SJCRH30 (cell line): Measurements from ENCODE around the gene RNF217. TPM values are rescaled to one million over a fixed set of nuclear protein-coding genes. Genes with fewer than 3 reads are reported as not detected.
"Not testable (repeated sequence)": the region's sequence is repeated elsewhere in the genome, so short reads cannot be mapped to it uniquely, and the experiment has no call there.

Source experiments
- DNase-seq, 2 experiments: peaks; one replicate each; pipeline ENCODE4 v3.0.0-alpha.2; 2015 to 2020
- H3K27ac ChIP-seq: fragments of 250-450 bp; sonication (Bioruptor Pico); 2 replicates; pipeline ENCODE4 v1.5.1; 2020; ENCODE audit warnings: mild to moderate bottlenecking, moderate library complexity
- H3K27me3 ChIP-seq: fragments of 250-450 bp; sonication (Bioruptor Pico); 2 replicates; pipeline ENCODE4 v1.5.1; 2020; ENCODE audit warnings: mild to moderate bottlenecking, moderate library complexity
- H3K36me3 ChIP-seq: fragments of 250-450 bp; sonication (Bioruptor Pico); 2 replicates; pipeline ENCODE4 v1.5.1; 2020; ENCODE audit warnings: mild to moderate bottlenecking, moderate library complexity
- H3K4me1 ChIP-seq: fragments of 250-450 bp; sonication (Bioruptor Pico); 2 replicates; pipeline ENCODE4 v1.5.1; 2020; ENCODE audit warnings: mild to moderate bottlenecking, moderate library complexity
- H3K4me3 ChIP-seq: fragments of 250-450 bp; sonication (Bioruptor Pico); 2 replicates; pipeline ENCODE4 v1.5.1; 2020; ENCODE audit warnings: mild to moderate bottlenecking, moderate library complexity
- H3K9me3 ChIP-seq: fragments of 250-450 bp; sonication (Bioruptor Pico); replicated peaks from 2 replicates; pipeline ENCODE4 v1.5.1; 2020; ENCODE audit warnings: mild to moderate bottlenecking, moderate library complexity
- total RNA-seq: library from RNA; depleted of rRNA; stranded (reverse); fragments of >200 nt; shearing (Covaris generic); gene quantifications from 2 replicates; pipeline ENCODE4 v1.2.3, GENCODE V29; 2014

The RNF217 gene
- total RNA-seq, 1 experiment from 2014 or later = 16.0 TPM

DNA sequence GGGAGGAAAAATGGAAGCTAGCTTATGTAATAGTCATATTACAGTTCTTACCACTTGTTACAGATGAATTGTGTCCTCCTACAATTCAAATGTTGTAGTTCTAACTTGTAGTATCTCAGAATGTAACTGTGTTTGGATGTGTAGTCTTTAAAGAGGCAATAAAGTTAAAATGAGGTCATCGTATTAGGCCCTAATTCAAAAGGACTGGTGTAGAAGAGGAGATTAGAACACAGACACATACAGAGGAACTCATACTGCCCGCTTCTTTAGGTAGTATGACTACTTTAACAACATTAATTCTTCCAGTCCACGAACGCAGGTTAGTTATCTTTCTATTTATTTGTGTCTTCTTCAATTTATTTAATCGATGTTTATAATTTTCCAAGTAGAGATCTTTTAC lies 144.8 kb downstream of the RNF217 start:
- Histone ChIP-seq H3K27me3 (no peaks in the 10 kb centered on the region), H3K4me3 (no peak overlapping the region), H3K9me3 (peaks cover 18% of the 10 kb centered on the region; the same call in 1 of the 2 replicates), H3K4me1 (peaks cover 10% of the 10 kb centered on the region), H3K36me3 (no peaks in the 10 kb centered on the region), H3K27ac (no peak overlapping the region)
- DNase-seq = no peak

DNA sequence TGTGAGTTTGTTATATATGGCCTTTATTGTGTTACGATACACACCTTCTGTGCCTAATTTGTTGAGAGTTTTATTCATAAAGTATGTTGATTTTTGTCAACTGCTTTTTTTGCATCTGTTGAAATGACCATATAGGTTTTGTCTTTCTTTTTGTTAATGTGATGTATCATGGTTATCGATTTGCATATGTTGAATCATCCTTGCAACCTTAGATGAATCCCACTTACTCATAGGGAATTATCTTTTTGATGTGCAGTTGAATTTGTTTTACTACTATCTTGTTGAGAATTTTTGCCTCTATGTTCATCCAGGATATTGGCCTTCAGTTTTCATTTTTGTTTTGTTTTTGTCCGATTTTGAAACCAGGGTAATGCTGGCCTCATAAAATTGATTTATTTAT lies 145.7 kb downstream of the RNF217 start:
- no peaks in the 10 kb centered on the region for H3K36me3 ChIP-seq

DNA sequence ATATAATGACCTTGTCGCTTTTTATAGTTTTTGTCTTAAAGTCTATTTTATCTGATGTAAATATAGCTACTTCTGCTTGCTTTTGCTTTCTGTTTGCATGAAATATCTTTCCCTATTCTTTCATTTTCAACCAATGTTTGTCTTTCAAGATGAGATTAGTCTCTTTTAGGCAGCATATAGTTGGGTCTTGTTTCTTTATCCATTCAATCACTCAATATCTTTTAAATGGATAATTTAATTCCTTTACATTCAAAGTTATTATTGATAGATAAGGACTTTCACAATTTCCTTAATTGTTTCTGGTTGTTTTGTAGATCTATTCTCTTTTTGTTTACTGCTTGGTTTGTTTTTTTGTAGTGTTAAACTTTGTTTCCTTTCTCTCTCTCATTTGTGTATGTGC lies 147.8 kb downstream of the RNF217 start:
- Histone ChIP-seq H3K27ac (no peak overlapping the region), H3K27me3 (no peaks in the 10 kb centered on the region), H3K9me3 (peaks cover 20% of the 10 kb centered on the region; the same call in 1 of the 2 replicates), H3K4me1 (no peaks in the 10 kb centered on the region), H3K36me3 (no peaks in the 10 kb centered on the region), H3K4me3 (no peak overlapping the region)
- DNase-seq = no peak

More for the DNA sequence above, 145.7 kb downstream of the RNF217 start:
- Histone ChIP-seq H3K4me1 (peaks cover 10% of the 10 kb centered on the region), H3K27me3 (no peaks in the 10 kb centered on the region), H3K4me3 (no peak overlapping the region), H3K27ac (no peak overlapping the region), H3K9me3 (peaks cover 20% of the 10 kb centered on the region; the same call in 1 of the 2 replicates)
- no peak for DNase-seq

DNA sequence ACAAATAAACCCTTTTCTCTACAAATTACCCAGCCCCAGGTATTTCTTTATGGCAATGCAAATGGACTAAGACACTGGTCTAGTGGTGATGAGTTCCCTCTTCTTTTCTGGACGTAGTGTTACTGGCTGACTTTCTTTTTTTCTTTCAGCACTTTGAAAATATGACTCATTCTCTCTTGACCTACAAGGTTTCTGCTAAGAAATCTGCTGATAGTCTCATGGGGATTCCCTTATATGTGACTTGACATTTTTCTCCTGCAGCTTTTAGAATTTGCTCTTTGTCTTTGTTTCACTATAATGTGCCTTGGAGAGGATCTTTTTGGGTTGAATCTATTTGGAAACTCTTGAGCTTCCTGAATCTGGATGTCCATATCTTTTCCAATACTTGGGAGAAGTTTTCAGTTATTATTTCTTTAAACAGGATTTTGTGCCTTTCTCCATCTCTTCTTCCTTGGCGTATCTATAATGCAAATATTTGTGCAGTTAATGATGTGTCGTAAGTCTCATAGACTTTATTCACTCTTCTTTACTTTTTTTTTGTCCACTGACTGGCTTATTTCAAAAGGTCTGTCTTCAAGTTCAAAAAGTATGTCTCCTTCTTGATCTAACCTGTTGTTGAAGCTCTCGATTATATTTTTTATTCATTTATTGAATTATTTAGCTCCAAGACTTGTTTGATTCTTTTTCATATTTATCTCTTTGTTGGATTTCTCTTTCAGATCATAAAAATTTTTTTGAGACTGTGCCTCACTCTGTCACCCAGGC lies 149.2 kb downstream of the RNF217 start:
- no peak for DNase-seq
- Histone ChIP-seq H3K4me3 (no peak overlapping the region), H3K36me3 (no peaks in the 10 kb centered on the region), H3K27ac (no peak overlapping the region), H3K9me3 (peaks cover 20% of the 10 kb centered on the region; the same call in 1 of the 2 replicates), H3K27me3 (no peaks in the 10 kb centered on the region), H3K4me1 (no peaks in the 10 kb centered on the region)

DNA sequence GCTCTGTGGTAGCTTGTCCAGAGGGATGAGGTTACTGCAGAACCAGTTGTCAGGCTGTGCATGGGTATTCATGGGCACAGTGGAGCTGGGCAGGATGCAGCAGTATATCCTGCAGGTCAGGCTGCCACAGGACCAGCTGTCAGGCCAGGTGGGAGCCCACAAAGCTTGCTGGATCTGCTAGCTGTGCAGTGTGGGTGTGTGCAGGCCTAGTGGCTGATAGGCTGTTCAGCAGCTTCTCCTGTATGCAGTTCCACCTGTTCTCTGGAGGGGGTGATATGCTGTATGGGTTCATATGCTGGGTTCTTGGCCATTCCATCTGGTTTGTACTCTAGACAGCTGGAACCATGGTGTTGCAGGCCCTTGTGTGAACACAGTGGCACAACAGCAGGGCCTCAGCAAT lies 150.7 kb downstream of the RNF217 start:
- DNase-seq = no peak
- Histone ChIP-seq H3K4me3 (no peak overlapping the region), H3K27me3 (no peaks in the 10 kb centered on the region), H3K27ac (no peak overlapping the region), H3K9me3 (peaks cover 20% of the 10 kb centered on the region; the same call in 1 of the 2 replicates), H3K36me3 (no peaks in the 10 kb centered on the region), H3K4me1 (no peaks in the 10 kb centered on the region)

DNA sequence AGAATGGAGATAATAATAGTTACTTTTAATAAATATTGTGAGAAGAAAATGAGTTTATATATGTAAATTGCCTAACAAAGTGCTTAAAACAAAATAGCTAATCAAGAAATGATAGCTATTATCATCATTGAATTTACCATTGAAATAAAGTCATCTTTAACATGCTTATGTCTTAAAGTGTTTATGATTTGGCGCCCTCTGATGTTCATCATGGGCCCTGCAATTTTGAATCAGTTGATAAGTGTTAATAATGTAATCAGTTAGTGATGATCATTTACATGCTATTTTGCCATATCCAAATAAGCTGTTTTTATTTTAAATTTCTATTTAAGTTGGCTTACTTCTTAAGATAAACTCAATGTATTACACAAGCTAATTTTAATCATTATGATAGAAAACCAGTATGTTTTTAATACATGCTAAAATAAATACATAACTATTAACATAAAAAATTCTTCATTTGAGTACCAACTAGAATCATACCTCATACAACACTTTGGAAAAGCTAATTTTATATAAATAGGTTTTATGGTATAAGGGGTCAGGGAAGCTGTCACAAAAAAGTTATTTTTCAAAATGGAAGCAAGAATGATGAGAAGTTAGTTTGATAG lies 152.1 kb downstream of the RNF217 start:
- DNase-seq = peak; percentile 25 to 69
- H3K27ac ChIP-seq = no peak overlapping the region

DNA sequence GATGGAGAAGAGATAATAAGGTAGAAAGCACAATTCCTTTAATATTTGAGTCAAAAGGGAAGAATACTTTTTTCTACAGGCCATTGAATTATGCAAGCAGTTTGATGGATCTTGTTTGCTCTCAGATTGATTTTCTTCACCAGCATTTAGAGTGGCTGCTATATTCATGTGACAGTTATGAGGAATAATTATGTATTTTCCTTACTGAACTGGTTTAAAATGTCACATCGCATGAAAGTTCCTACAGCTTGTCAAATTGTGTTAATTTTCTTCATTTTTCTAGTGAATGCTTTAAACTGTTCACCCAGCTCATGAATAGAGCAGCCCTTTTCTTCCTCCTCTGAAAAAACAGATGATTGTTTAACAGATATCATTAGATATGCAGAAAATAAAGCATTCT lies 153.9 kb downstream of the RNF217 start:
- Histone ChIP-seq H3K4me1 (no peaks in the 10 kb centered on the region), H3K9me3 (peaks cover 6% of the 10 kb centered on the region; the same call in 1 of the 2 replicates), H3K4me3 (no peak overlapping the region), H3K27ac (no peak overlapping the region), H3K27me3 (no peaks in the 10 kb centered on the region), H3K36me3 (no peaks in the 10 kb centered on the region)
- no peak for DNase-seq

More for the DNA sequence above, 152.1 kb downstream of the RNF217 start:
- H3K36me3 ChIP-seq = no peaks in the 10 kb centered on the region
- no peak overlapping the region for H3K4me3 ChIP-seq
- H3K4me1 ChIP-seq = no peaks in the 10 kb centered on the region
- peaks cover 18% of the 10 kb centered on the region; the same call in 1 of the 2 replicates for H3K9me3 ChIP-seq
- no peaks in the 10 kb centered on the region for H3K27me3 ChIP-seq

DNA sequence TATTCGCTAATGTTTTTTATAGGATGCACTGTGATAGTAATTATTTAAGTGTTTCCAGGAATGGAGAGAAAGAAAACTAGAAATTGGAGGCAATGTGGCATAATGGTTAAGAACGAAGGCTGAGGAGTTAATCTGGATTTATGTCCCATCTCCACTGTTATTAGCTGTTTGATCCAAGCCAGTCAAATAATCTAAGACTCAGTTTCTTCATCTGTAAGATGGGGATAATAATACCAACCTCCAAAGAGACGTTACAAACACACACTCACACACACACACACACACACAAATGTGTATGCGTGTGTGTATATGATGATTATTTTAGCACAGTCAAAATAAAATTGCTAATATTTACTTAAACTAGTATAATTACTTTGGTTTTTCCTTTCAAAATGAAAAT lies 154.5 kb downstream of the RNF217 start:
- H3K9me3 ChIP-seq = 0 out of 2 replicates have a peak, but pooled peaks cover 2% of the 10 kb centered on the region
- DNase-seq = no peak
- no peaks in the 10 kb centered on the region for H3K36me3 ChIP-seq
- H3K27ac ChIP-seq = no peak overlapping the region
- H3K4me3 ChIP-seq = no peak overlapping the region
- no peaks in the 10 kb centered on the region for H3K4me1 ChIP-seq
- no peaks in the 10 kb centered on the region for H3K27me3 ChIP-seq

DNA sequence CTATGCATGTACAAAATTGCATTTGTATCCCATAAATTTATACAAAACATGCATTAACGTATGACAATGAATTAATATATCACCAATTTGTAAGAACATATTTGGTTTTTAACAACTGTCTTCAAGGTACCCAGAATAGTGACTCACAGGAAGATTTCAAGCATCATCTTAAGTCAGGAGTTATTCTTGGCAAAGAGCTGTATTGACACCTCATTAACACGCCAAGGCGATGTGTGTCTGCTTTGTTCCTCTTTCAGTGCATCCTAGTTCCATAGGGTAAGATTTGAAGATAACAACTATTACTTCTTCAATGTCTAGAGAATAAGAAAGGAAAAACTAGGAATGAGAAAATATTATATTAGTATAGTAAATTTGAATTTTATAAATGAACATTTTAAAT lies 155.6 kb downstream of the RNF217 start:
- no peak for DNase-seq
- Histone ChIP-seq H3K4me1 (no peaks in the 10 kb centered on the region), H3K27me3 (no peaks in the 10 kb centered on the region)

DNA sequence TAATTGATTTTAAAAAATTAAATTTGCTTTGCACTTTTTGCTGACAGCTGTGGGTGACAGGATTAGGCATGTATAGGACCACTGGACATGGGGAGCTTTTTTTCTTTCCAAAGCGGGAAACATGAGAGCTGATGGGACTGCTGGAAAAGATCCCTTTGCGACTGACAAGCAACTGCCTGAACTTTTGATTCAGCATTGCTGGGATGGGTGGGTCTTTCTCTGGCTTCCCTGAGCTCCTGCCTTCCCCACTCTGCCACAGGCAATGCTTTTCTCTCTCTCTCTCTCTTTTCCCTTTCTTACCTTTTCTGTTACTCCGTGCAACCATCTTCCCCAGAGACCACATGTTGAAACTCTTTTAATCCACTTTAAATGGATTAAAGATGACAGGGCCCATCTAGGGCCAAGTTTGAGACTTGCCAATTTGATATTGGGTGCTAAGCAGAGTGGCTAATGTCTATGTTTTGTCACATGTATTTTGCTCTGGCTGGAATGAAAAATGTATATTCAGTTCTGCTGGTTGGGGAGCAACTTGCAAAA lies 157.9 kb downstream of the RNF217 start:
- no peak overlapping the region for H3K27ac ChIP-seq
- H3K27me3 ChIP-seq = no peaks in the 10 kb centered on the region
- no peaks in the 10 kb centered on the region for H3K9me3 ChIP-seq
- no peaks in the 10 kb centered on the region for H3K36me3 ChIP-seq
- no peak for DNase-seq
- no peak overlapping the region for H3K4me3 ChIP-seq
- H3K4me1 ChIP-seq = no peaks in the 10 kb centered on the region

More for the DNA sequence above, 155.6 kb downstream of the RNF217 start:
- no peak overlapping the region for H3K27ac ChIP-seq
- H3K9me3 ChIP-seq = no peaks in the 10 kb centered on the region
- H3K4me3 ChIP-seq = no peak overlapping the region
- no peaks in the 10 kb centered on the region for H3K36me3 ChIP-seq

DNA sequence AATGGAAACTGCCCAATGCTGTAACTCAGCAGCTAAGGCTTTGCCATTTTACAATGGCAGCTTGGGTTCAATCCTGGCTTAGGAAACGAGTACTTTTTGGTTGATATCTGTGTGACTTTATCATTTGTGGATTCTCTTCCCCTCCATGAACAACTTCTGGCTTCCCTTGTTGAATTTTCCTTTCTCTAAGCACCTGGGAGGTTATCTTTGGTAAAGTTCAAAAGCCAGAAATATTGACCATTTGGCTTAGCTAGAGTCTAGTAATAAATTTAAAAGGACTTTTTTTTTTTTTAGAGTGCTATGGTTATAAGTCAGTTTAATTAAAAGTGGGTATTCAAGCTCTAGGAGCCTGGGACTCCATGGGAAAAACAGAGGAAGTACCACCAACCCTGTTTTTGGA lies 159.7 kb downstream of the RNF217 start:
- no peak for DNase-seq
- H3K4me1 ChIP-seq = no peaks in the 10 kb centered on the region
- no peaks in the 10 kb centered on the region for H3K27me3 ChIP-seq
- no peaks in the 10 kb centered on the region for H3K9me3 ChIP-seq
- H3K36me3 ChIP-seq = no peaks in the 10 kb centered on the region
- H3K4me3 ChIP-seq = no peak overlapping the region
- H3K27ac ChIP-seq = no peak overlapping the region

DNA sequence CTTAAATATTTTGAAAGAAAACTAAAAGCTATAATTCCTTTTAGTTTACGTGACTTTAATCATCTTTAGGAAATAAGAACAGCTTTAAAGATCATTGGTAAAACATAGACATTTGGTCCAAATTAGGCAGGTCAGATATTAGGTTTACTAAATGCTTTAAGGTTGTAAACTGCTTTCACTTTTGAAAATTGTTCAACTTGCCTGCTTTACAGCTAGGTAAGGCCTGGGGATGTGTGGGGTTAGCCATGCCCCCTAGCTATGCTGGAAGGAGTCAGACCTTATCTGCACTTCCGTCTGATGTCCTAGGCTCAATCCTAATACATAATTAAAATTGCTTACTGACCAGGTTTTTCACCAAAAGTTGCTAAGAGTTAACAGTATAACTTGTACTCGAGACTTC lies 160.8 kb downstream of the RNF217 start:
- no peak for DNase-seq
- Histone ChIP-seq H3K9me3 (no peaks in the 10 kb centered on the region), H3K27ac (no peak overlapping the region), H3K4me3 (no peak overlapping the region), H3K4me1 (no peaks in the 10 kb centered on the region), H3K27me3 (no peaks in the 10 kb centered on the region), H3K36me3 (no peaks in the 10 kb centered on the region)

DNA sequence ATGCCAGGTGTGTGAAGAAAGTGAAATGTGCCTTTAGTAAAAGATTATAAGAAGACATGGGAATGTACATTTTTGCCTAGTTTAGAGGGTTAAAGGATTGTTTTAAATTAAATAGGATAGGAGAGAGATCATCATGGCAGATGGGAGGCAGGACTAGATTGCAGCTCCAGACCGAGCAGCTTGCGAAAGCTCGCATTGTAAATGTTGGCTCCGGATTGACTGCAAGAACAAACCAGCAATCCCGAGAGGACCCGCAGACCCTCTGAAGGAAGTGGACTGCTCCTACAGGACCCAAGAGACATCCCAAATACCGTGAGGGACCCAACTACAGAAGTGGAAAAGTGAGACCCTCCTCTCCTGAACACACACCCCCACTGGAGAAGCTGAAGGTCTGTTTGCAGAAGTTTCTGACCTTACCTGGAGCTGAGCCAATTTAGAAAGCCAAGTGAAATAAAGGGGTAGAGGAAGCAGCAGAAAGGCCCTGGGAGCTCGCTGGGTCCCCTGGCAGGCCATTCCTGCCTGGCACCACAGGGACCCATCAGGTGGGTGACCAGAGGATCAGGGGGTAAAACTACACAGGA lies 161.3 kb downstream of the RNF217 start:
- Histone ChIP-seq H3K27ac (no peak overlapping the region), H3K4me3 (no peak overlapping the region), H3K9me3 (no peaks in the 10 kb centered on the region), H3K36me3 (no peaks in the 10 kb centered on the region), H3K27me3 (no peaks in the 10 kb centered on the region), H3K4me1 (no peaks in the 10 kb centered on the region)
- DNase-seq = no peak

DNA sequence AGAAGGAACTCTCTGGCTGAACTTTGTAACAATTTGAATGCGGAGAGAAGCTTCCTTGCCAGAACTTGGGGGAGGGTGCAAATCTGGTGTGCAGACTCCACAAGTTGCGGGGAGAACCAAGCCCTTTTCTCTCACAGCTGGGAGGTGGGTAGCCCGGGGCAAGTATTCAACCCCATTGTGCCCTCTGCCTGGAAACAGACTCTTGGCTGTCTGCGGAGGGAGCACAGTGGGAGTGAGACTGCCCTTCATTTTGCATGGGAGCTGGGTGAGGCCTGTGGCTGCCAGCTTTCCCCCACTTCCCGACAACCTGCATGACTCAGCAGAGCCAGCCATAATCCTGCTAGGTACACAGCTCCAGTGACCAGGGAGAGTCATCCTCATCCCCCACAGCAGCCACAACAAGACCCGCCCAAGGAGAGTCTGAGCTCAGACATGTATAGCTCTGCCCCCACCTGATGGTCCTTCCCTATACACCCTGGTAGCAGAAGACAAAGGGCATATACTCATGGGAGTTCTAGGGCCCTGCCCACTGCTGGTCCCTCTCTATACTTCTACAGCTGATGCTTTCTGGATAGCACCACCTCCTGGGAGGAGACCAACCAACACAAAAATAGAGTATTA lies 161.9 kb downstream of the RNF217 start:
- H3K4me3 ChIP-seq = no peak overlapping the region
- H3K36me3 ChIP-seq = no peaks in the 10 kb centered on the region
- DNase-seq = no peak
- H3K9me3 ChIP-seq = no peaks in the 10 kb centered on the region
- peaks cover 3% of the 10 kb centered on the region; the same call in 1 of the 2 replicates for H3K4me1 ChIP-seq
- H3K27ac ChIP-seq = no peak overlapping the region
- no peaks in the 10 kb centered on the region for H3K27me3 ChIP-seq

DNA sequence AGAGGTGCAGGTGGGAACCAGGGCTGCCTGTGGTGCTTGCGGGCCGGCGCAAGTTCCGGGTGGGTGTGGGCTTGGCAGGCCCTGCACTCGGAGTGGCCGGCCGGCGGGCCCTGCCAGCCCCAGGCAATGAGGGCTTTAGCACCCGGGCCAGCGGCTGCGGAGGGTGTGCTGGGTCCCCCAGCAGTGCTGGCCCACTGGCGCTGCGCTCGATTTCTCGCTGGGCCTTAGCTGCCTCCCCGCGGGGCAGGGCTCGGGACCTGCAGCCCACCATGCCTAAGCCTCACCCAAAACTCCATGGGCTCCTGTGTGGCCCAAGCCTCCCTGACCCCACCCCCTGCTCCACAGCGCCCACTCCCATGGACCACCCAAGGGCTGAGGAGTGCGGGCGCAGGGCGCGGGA lies 163.6 kb downstream of the RNF217 start:
- not testable (repeated sequence) for H3K9me3 ChIP-seq, H3K4me3 ChIP-seq, H3K27ac ChIP-seq, DNase-seq, H3K36me3 ChIP-seq, H3K27me3 ChIP-seq, H3K4me1 ChIP-seq
